ENCODE data around the gene FAM184B.

- TF ChIP-seq CTCF (conservative IDR thresholded peaks at IDR 0.05; ENCODE audit: low read length) = no peak
- TF ChIP-seq EZH2phosphoT487 (IDR thresholded peaks at IDR 0.05; ENCODE audit: borderline replicate concordance) = no peak
These were observed 5.1 kb upstream of the FAM184B start for GRCh38 chr4:17786567-17786966.
